Fibroblast of mammary gland (primary cell): ENCODE measurements around the gene LYVE1.

Experiments used
- DNase-seq: peaks from one replicate; pipeline ENCODE4 v3.0.0-alpha.2; 2010; ENCODE audit warnings: low read depth
- H3K4me3 ChIP-seq: 2 replicates; pipeline ENCODE4 v1.5.1; 2011; ENCODE audit warnings: low read depth, mild to moderate bottlenecking, low read length, moderate library complexity; ENCODE audit not compliant: control insufficient read depth
- CTCF ChIP-seq: conservative IDR thresholded peaks from 2 replicates; pipeline ENCODE4 v1.5.1; 2011; ENCODE audit warnings: low read depth, low read length, inconsistent platforms; ENCODE audit not compliant: control insufficient read depth, insufficient read depth

LYVE1 gene

DNA sequence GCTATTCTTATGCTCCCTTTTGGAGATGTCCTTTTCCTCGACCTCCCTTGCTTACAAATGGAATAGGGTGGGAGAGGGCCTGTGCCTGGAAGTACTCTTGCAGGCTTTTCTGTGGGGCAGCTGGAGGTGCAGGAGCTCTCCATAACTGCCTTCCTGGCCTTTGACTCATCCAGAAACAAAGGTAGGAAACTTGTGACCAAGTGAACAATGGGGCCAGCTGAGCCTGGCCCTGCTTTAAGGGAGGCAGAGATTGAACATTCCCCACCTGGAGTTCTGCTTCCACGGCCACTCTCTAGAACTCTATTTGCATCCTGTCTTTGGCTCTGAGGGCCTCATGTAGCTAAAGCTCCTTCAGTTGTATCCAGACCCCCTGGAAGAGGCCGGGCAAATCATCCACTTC is 5.1 kb upstream of the LYVE1 start:
- H3K4me3 ChIP-seq: no peak overlapping the region
- no peak for DNase-seq
- TF ChIP-seq CTCF: no peak

- no peak for DNase-seq
- H3K4me3 ChIP-seq: no peak overlapping the region
- no peak for TF ChIP-seq CTCF
Measured at GRCh38 chr11:10573028-10573427, 4.6 kb upstream of the LYVE1 start.

DNA sequence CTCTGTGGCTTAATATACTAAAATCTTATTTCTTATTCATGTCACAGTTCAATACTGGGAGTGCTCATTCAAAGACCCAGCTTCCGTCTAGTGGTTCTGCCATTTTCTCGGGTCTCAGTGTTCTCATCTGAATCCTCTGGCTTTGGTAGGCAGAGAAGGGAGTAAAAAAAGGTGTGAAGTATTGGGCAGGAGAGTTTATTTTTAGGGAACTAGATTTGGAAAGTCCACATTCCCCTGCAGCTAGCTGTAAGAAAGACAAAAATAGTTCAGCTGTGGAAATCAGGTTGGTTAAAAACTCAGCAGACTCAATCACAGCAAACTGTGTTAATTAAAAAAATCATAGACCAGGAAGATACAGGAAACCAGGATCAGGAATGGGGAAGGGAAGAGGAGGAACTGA is 4.1 kb upstream of the LYVE1 start:
- H3K4me3 ChIP-seq: no peak overlapping the region
- no peak for TF ChIP-seq CTCF
- no peak for DNase-seq

GRCh38 chr11:10567446-10567845 is 1.0 kb downstream of the LYVE1 start:
- no peak overlapping the region for H3K4me3 ChIP-seq
- no peak for DNase-seq
- TF ChIP-seq CTCF: no peak

- no peak overlapping the region for H3K4me3 ChIP-seq
- DNase-seq: no peak
- no peak for TF ChIP-seq CTCF
Measured at GRCh38 chr11:10566257-10566957, 2.1 kb downstream of the LYVE1 start.

GRCh38 chr11:10565493-10565892 is 3.0 kb downstream of the LYVE1 start:
- DNase-seq: no peak
- H3K4me3 ChIP-seq: no peak overlapping the region

More at GRCh38 chr11:10565493-10565892, 3.0 kb downstream of the LYVE1 start:
- no peak for TF ChIP-seq CTCF
